NCI-H446 (cell line): ENCODE measurements around the gene NGB.
A peak's percentile ranks its signal among the peaks of the same experiment; 100 is the strongest.

Experiments
- DNase-seq, 2 experiments: peaks; one replicate each; lab custom pipeline; 2025; lab: John Stamatoyannopoulos, UW

The NGB gene

GRCh38 chr14:77264466-77265186 is 6.4 kb downstream of the NGB start:
- DNase-seq, result peak; percentile 34 to 80

- DNase-seq, result peak in 1 of 2 experiments; percentile 23
These were observed 10.4 kb downstream of the NGB start for GRCh38 chr14:77260631-77261030.

- no peak for DNase-seq
These were observed 10.8 kb downstream of the NGB start for GRCh38 chr14:77260199-77260598.

- DNase-seq, result no peak
These were observed 11.8 kb downstream of the NGB start for GRCh38 chr14:77259025-77259715.

- no peak for DNase-seq
These were observed 12.4 kb downstream of the NGB start for GRCh38 chr14:77258566-77258965.

GRCh38 chr14:77257700-77258099 is 13.3 kb downstream of the NGB start:
- DNase-seq, result no peak

GRCh38 chr14:77256694-77257093 is 14.3 kb downstream of the NGB start:
- no peak for DNase-seq

GRCh38 chr14:77253333-77254190 is 17.4 kb downstream of the NGB start:
- DNase-seq, result no peak

- DNase-seq, result no peak
These were observed 19.1 kb downstream of the NGB start for GRCh38 chr14:77251870-77252269.

GRCh38 chr14:77250927-77251326 is 20.1 kb downstream of the NGB start:
- no peak for DNase-seq

- DNase-seq, result no peak
These were observed 21.7 kb downstream of the NGB start for GRCh38 chr14:77249286-77249685.

- DNase-seq, result no peak
These were observed 22.3 kb downstream of the NGB start for GRCh38 chr14:77248666-77249065.

- DNase-seq, result no peak
These were observed 24.2 kb downstream of the NGB start for GRCh38 chr14:77246784-77247183.

GRCh38 chr14:77245820-77246219 is 25.2 kb downstream of the NGB start:
- no peak for DNase-seq

GRCh38 chr14:77243853-77244252 is 27.2 kb downstream of the NGB start:
- DNase-seq, result no peak

GRCh38 chr14:77242752-77243151 is 28.3 kb downstream of the NGB start:
- no peak for DNase-seq

- no peak for DNase-seq
These were observed 29.1 kb downstream of the NGB start for GRCh38 chr14:77241955-77242354.

- no peak for DNase-seq
These were observed 30.6 kb downstream of the NGB start for GRCh38 chr14:77240336-77240915.

GRCh38 chr14:77239412-77239811 is 31.6 kb downstream of the NGB start:
- no peak for DNase-seq

GRCh38 chr14:77238996-77239395 is 32.0 kb downstream of the NGB start:
- DNase-seq, result no peak

GRCh38 chr14:77238356-77238755 is 32.6 kb downstream of the NGB start:
- peak in 1 of 2 experiments; percentile 43 for DNase-seq

GRCh38 chr14:77236814-77237213 is 34.2 kb downstream of the NGB start:
- DNase-seq, result no peak
